ENCODE results near the gene ADAM15.

Gene ADAM15

DNA sequence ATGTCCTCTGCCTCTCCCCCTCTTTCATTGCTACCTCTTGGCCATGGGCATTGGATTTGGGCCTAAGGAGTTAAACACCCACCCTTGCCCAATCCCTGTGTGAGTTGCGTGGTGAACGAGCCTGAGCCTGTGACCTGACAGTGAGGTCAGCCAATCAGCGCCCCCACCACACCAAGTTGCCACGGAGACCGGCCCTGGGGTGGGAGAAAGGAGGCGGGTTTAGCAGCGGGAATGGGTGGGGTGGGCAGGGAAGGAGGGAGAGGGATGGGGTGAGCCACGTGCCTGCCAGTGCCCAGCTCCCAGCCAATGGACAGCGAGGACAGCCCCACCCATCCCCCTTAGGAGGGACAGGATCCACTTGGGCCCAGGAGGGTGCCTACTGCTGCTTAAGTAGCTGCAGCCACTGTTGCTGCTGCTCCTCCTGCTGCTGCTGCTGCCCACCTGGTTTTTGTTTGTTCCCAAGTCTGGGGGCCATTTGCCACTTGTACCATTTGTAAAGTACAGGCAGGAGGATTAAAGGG is 39.0 kb upstream of the ADAM15 start:
- Histone ChIP-seq H3K27ac (ENCODE audit: poor library complexity, severe bottlenecking) (peak overlapping the region; percentile 92), H3K36me3 (ENCODE audit: low read depth) (peaks cover 45% of the 10 kb centered on the region), H3K9me3 (ENCODE audit: severe bottlenecking) (no peaks in the 10 kb centered on the region), H3K4me1 (ENCODE audit: insufficient read depth, poor library complexity, severe bottlenecking) (peaks cover 38% of the 10 kb centered on the region), H3K27me3 (ENCODE audit: insufficient read depth, poor library complexity, severe bottlenecking) (no peaks in the 10 kb centered on the region), H3K4me3 (ENCODE audit: severe bottlenecking) (no peak overlapping the region)
- peak; percentile 90 for DNase-seq (ENCODE audit: low spot score)
- peak; percentile 54 for ATAC-seq (ENCODE audit: low read depth)
- no peak for TF ChIP-seq CTCF (IDR thresholded peaks at IDR 0.05; ENCODE audit: poor library complexity, severe bottlenecking)

DNA sequence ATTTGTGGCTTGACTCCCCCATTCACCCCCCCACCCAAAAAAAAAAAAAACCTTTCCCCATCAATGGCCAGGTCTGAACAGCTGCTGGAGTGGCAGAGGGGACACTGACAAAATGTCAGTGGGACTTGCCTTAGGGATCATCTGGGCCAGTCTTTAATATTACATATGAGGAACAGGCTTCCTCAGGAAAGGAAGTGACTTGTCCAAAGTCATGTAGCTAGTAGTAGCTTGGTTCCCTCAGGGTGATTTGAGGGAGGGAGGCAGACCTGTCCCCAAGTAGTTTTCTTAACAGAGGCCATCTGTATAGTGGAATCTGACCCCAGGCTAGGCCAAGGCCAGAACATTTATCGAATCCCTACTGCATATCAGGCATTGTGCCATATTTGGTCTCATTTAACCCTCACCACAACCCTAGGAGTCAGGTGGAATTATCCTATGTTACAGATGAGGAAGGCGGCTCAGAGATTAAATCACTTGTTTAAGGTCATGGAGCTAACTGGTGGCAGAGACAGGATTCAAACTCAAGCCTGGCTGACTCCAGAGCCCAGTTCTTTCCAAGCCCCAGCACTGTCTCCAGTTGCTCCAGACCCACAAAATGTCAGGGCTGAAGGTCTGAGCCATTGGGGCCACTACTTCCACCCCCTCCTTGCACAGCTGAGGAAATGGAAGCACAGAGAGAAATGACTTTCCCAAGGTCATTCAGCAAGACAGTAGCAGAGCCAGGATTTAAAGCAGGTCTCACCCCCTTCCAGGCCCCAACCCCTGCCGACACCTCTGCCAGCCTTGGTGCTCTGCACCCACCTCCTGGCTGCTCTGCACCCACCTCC is 38.1 kb upstream of the ADAM15 start:
- TF ChIP-seq CTCF (IDR thresholded peaks at IDR 0.05; ENCODE audit: poor library complexity, severe bottlenecking): no peak
- Histone ChIP-seq H3K4me3 (ENCODE audit: severe bottlenecking) (no peak overlapping the region), H3K36me3 (ENCODE audit: low read depth) (peaks cover 40% of the 10 kb centered on the region), H3K4me1 (ENCODE audit: insufficient read depth, poor library complexity, severe bottlenecking) (peaks cover 33% of the 10 kb centered on the region), H3K9me3 (ENCODE audit: severe bottlenecking) (no peaks in the 10 kb centered on the region), H3K27me3 (ENCODE audit: insufficient read depth, poor library complexity, severe bottlenecking) (no peaks in the 10 kb centered on the region), H3K27ac (ENCODE audit: poor library complexity, severe bottlenecking) (peak overlapping the region; percentile 92)
- ATAC-seq (ENCODE audit: low read depth) (no peak), DNase-seq (ENCODE audit: low spot score) (no peak)

GRCh38 chr1:155013632-155014031 is 37.5 kb upstream of the ADAM15 start:
- DNase-seq (ENCODE audit: low spot score) (peak; percentile 51), ATAC-seq (ENCODE audit: low read depth) (no peak)
- Histone ChIP-seq H3K4me3 (ENCODE audit: severe bottlenecking) (no peak overlapping the region), H3K4me1 (ENCODE audit: insufficient read depth, poor library complexity, severe bottlenecking) (peaks cover 28% of the 10 kb centered on the region), H3K36me3 (ENCODE audit: low read depth) (peaks cover 35% of the 10 kb centered on the region), H3K27me3 (ENCODE audit: insufficient read depth, poor library complexity, severe bottlenecking) (no peaks in the 10 kb centered on the region), H3K9me3 (ENCODE audit: severe bottlenecking) (no peaks in the 10 kb centered on the region), H3K27ac (ENCODE audit: poor library complexity, severe bottlenecking) (peak overlapping the region; percentile 92)
- TF ChIP-seq CTCF (IDR thresholded peaks at IDR 0.05; ENCODE audit: poor library complexity, severe bottlenecking): no peak

GRCh38 chr1:155014709-155015508 is 36.2 kb upstream of the ADAM15 start:
- Histone ChIP-seq H3K36me3 (ENCODE audit: low read depth) (peaks cover 36% of the 10 kb centered on the region), H3K4me1 (ENCODE audit: insufficient read depth, poor library complexity, severe bottlenecking) (peaks cover 28% of the 10 kb centered on the region), H3K27ac (ENCODE audit: poor library complexity, severe bottlenecking) (peak overlapping the region; percentile 92), H3K9me3 (ENCODE audit: severe bottlenecking) (no peaks in the 10 kb centered on the region), H3K27me3 (ENCODE audit: insufficient read depth, poor library complexity, severe bottlenecking) (no peaks in the 10 kb centered on the region), H3K4me3 (ENCODE audit: severe bottlenecking) (no peak overlapping the region)
- DNase-seq (ENCODE audit: low spot score) (peak; percentile 58), ATAC-seq (ENCODE audit: low read depth) (no peak)
- TF ChIP-seq CTCF (IDR thresholded peaks at IDR 0.05; ENCODE audit: poor library complexity, severe bottlenecking): no peak
